Endodermal cell (in vitro differentiated cells): Measurements from ENCODE around the gene CBX8. TPM values are rescaled to one million over a fixed set of nuclear protein-coding genes. Genes with fewer than 3 reads are reported as not detected.

ENCODE experiments used
- DNase-seq: peaks from one replicate; pipeline ENCODE4 v3.0.0-alpha.2; 2017
- H3K27ac ChIP-seq: 2 replicates; pipeline ENCODE4 v1.5.1; 2013; ENCODE audit warnings: mild to moderate bottlenecking, low read depth, low read length, moderate library complexity
- H3K27me3 ChIP-seq: 2 replicates; pipeline ENCODE4 v1.6.1; 2013; ENCODE audit warnings: mild to moderate bottlenecking, low read length, moderate library complexity; ENCODE audit not compliant: insufficient read depth, control insufficient read depth, poor library complexity, severe bottlenecking
- H3K36me3 ChIP-seq: 2 replicates; pipeline ENCODE4 v1.7.0; 2013; ENCODE audit warnings: mild to moderate bottlenecking, low read length, moderate library complexity; ENCODE audit not compliant: control insufficient read depth, insufficient read depth
- H3K4me1 ChIP-seq: one replicate; pipeline ENCODE4 v1.7.0; 2013; ENCODE audit warnings: low read length; ENCODE audit not compliant: control insufficient read depth, insufficient read depth
- H3K4me3 ChIP-seq: 2 replicates; pipeline ENCODE4 v1.5.1; 2013; ENCODE audit warnings: mild to moderate bottlenecking, low read length, moderate library complexity
- H3K9ac ChIP-seq: 2 replicates; pipeline ENCODE4 v1.6.1; 2013; ENCODE audit warnings: mild to moderate bottlenecking, low read length, moderate library complexity; ENCODE audit not compliant: poor library complexity, severe bottlenecking; ENCODE audit errors: extremely low read depth
- H3K9me3 ChIP-seq: 2 replicates; pipeline ENCODE4 v1.6.1; 2013; ENCODE audit warnings: mild to moderate bottlenecking, low read length, moderate library complexity; ENCODE audit not compliant: control insufficient read depth
- H3K27ac Mint-ChIP-seq: 2 replicates; pipeline ENCODE4 v1.8.0; 2020; ENCODE audit warnings: mixed read lengths
- H3K27me3 Mint-ChIP-seq: 2 replicates; pipeline ENCODE4 v1.8.0; 2021; ENCODE audit warnings: mild to moderate bottlenecking, mixed read lengths; ENCODE audit not compliant: insufficient read depth
- H3K36me3 Mint-ChIP-seq: 2 replicates; pipeline ENCODE4 v1.8.0; 2020; ENCODE audit warnings: low read depth, mixed read lengths
- H3K4me1 Mint-ChIP-seq: 2 replicates; pipeline ENCODE4 v1.8.0; 2020; ENCODE audit warnings: mixed read lengths
- H3K4me3 Mint-ChIP-seq: 2 replicates; pipeline ENCODE4 v1.8.0; 2020; ENCODE audit warnings: mild to moderate bottlenecking, moderate library complexity, mixed read lengths
- H3K9me3 Mint-ChIP-seq: 2 replicates; pipeline ENCODE4 v1.8.0; 2020; ENCODE audit warnings: mild to moderate bottlenecking, mixed read lengths
- whole genome bisulfite sequencing, 2 experiments: methylation state at CpG; one replicate each; pipeline versions ENCODE4 v1.1.5 to v1.1.7; 2013; ENCODE audit warnings: missing lambda C conversion rate in 2 of 2, mixed read lengths in 1 of 2; ENCODE audit not compliant: insufficient coverage in 1 of 2, insufficient read length in 1 of 2; 5-methylcytosine and 5-hydroxymethylcytosine counted together
- total RNA-seq, 2 donors: library from RNA; stranded (reverse); fragmentation: NEBNext Ultra II Directional in 1 of 2; extraction: Animal tissue kit (Norgen Biotek cat#: 25700) in 1 of 2; gene quantifications; 2 replicates in 1 of 2; 3 replicates in 1 of 2; pipeline ENCODE4 v1.2.1, GENCODE V29; 2021
- TF ChIP-seq, protein P1 (sequence below): fragments of 200-600 bp; sonication (generic); conservative IDR thresholded peaks from 2 replicates; pipeline ENCODE4 v1.5.0; 2021; ENCODE audit warnings: antibody characterized with exemption, mild to moderate bottlenecking

CBX8 gene
- total RNA-seq, 2 donors from 2014 or later, result 5.4 to 5.6 TPM

DNA sequence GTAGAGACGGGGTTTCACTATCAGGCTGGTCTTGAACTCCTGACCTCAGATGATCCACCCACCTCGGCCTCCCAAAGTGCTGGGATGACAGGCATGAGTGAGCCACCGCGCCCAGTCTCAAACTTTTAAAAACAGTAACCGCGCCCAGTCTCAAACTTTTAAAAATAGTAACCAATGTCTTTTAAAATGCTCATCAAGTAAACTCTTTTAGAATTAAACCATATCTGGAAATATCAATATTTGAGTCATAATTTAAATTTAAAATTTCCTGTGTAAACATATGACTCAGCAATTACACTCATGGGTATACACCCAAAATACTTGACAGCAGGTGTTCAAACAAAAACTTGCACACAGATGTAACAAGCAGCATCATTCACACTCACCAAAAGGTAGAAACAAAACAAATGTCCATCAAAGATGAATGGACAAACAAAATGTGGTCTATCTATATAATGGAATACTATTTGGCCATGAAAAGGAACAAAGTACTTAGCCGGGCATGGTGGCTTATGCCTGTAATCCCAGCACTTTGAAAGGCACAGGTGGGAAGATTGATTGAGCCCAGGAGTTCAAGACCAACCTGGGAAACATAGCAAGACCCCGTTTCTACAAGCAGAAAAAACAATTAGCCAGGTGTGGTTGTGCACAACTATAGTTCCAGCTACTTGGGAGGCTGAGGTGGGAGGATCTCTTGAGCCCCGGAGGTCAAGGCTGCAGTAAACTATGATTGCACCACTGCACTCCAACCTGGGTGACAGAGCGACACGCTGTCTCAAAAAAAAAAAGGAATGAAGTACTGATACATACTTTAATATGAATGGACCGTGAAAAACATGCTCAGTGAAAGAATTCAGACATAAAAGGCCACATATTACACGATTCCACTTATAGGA is 46.0 kb downstream of the CBX8 start:
- H3K36me3 Mint-ChIP-seq, result no peaks in the 10 kb centered on the region
- 93% methylated on average over 9 to 13 of the region's 13 CpGs for WGBS, 2 experiments
- H3K27me3 Mint-ChIP-seq, result peaks cover 52% of the 10 kb centered on the region
- H3K9me3 ChIP-seq, result no peaks in the 10 kb centered on the region
- H3K27ac Mint-ChIP-seq, result no peak overlapping the region
- TF ChIP-seq, protein P1, sequence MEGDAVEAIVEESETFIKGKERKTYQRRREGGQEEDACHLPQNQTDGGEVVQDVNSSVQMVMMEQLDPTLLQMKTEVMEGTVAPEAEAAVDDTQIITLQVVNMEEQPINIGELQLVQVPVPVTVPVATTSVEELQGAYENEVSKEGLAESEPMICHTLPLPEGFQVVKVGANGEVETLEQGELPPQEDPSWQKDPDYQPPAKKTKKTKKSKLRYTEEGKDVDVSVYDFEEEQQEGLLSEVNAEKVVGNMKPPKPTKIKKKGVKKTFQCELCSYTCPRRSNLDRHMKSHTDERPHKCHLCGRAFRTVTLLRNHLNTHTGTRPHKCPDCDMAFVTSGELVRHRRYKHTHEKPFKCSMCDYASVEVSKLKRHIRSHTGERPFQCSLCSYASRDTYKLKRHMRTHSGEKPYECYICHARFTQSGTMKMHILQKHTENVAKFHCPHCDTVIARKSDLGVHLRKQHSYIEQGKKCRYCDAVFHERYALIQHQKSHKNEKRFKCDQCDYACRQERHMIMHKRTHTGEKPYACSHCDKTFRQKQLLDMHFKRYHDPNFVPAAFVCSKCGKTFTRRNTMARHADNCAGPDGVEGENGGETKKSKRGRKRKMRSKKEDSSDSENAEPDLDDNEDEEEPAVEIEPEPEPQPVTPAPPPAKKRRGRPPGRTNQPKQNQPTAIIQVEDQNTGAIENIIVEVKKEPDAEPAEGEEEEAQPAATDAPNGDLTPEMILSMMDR, result no peak
- H3K4me3 ChIP-seq, result no peak overlapping the region
- DNase-seq, result no peak
- no peak overlapping the region for H3K9ac ChIP-seq
- no peak overlapping the region for H3K27ac ChIP-seq
- H3K36me3 ChIP-seq, result no peaks in the 10 kb centered on the region
- H3K4me3 Mint-ChIP-seq, result no peak overlapping the region
- peaks cover 3% of the 10 kb centered on the region for H3K4me1 Mint-ChIP-seq
- no peaks in the 10 kb centered on the region for H3K4me1 ChIP-seq
- peaks cover 58% of the 10 kb centered on the region for H3K27me3 ChIP-seq
- no peaks in the 10 kb centered on the region for H3K9me3 Mint-ChIP-seq

DNA sequence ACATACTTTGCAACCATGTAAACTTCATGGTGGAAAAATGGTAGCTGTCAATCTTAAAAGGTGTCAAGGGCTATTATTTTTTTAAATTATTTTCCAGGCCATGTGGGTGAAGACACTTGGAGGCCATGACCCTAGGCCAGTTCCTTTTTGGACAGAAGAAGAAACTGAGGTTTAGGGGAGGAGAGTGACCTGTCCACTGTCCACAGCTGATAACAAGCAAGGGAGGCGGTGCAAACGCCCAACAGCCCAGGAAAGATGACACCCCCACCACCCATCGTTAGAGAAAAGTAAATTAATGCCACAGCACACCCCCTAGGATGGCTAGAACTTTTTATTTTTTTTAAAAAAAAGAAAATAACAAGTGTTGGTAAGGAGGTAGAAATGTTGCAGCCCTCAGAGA is 46.9 kb downstream of the CBX8 start:
- H3K9ac ChIP-seq, result no peak overlapping the region
- no peak for DNase-seq
- no peak overlapping the region for H3K27ac ChIP-seq
- H3K4me1 Mint-ChIP-seq, result peaks cover 3% of the 10 kb centered on the region
- TF ChIP-seq, protein P1, result no peak
- H3K27me3 ChIP-seq, result peaks cover 67% of the 10 kb centered on the region
- H3K4me1 ChIP-seq, result no peaks in the 10 kb centered on the region
- 80% methylated on average over 1 of the region's 3 CpGs; no CpG with 5 or more reads in 1 of the 2 experiments for WGBS, 2 experiments
- no peaks in the 10 kb centered on the region for H3K9me3 Mint-ChIP-seq
- no peak overlapping the region for H3K27ac Mint-ChIP-seq
- H3K4me3 ChIP-seq, result no peak overlapping the region
- peaks cover 59% of the 10 kb centered on the region for H3K27me3 Mint-ChIP-seq
- no peak overlapping the region for H3K4me3 Mint-ChIP-seq
- H3K36me3 ChIP-seq, result no peaks in the 10 kb centered on the region
- no peaks in the 10 kb centered on the region for H3K36me3 Mint-ChIP-seq
- no peaks in the 10 kb centered on the region for H3K9me3 ChIP-seq

DNA sequence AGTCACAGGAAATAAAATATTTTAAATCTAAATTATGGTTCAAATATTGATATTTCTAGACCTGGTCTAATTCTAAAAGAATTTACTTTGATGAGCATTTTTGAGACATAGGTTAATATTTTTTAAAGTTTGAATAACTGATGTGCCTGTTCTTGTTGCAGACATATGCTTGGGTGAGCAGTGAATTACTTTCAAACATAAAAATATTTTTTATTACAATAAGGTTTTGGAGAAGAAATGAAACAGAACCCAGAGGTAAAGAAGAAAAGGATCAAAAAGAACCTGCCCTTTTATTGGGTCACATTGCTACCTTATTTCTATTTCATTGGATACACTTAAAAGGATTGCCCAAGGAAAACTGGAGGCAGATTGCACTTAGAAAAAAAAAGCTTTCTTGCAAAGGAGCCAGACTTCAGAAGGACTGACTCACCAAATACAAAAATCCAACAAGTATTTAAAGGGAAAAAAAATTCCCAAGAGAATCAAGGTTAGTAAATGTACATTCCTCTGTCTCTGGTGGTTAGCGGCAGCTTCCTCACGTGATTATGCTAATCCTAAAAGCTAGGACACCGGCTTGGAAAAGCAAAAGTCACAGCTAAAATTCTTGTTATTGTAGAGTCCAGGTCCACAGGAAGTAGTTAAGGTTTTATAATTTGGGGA is 47.6 kb downstream of the CBX8 start:
- Histone ChIP-seq H3K4me1 (no peaks in the 10 kb centered on the region), H3K27me3 (peaks cover 71% of the 10 kb centered on the region), H3K9me3 (no peaks in the 10 kb centered on the region), H3K9ac (no peak overlapping the region), H3K4me3 (no peak overlapping the region), H3K27ac (no peak overlapping the region), H3K36me3 (no peaks in the 10 kb centered on the region)
- H3K27me3 Mint-ChIP-seq, result peaks cover 65% of the 10 kb centered on the region
- H3K27ac Mint-ChIP-seq, result no peak overlapping the region
- no peak overlapping the region for H3K4me3 Mint-ChIP-seq
- DNase-seq, result no peak
- H3K9me3 Mint-ChIP-seq, result no peaks in the 10 kb centered on the region
- peaks cover 3% of the 10 kb centered on the region for H3K4me1 Mint-ChIP-seq
- no peaks in the 10 kb centered on the region for H3K36me3 Mint-ChIP-seq
- TF ChIP-seq, protein P1, result no peak
- 0 to 43% methylated on average over 1 to 3 of the region's 3 CpGs for WGBS, 2 experiments
